Trophoblast cell (in vitro differentiated cells and primary cell): ENCODE results near the gene VWA3A.

Experiments
- DNase-seq, 2 donors: peaks; one replicate each; pipeline ENCODE4 v3.0.0-alpha.2; 2016
- H2AFZ ChIP-seq: 2 replicates; pipeline ENCODE4 v1.6.1; 2013; ENCODE audit warnings: low read length, moderate library complexity, mild to moderate bottlenecking; ENCODE audit not compliant: insufficient read depth, poor library complexity
- H2AK5ac ChIP-seq: 2 replicates; pipeline ENCODE4 v1.6.1; 2013; ENCODE audit warnings: mild to moderate bottlenecking, low read length
- H2BK120ac ChIP-seq: 2 replicates; pipeline ENCODE4 v1.6.1; 2013; ENCODE audit warnings: low read length, mild to moderate bottlenecking, moderate library complexity; ENCODE audit not compliant: insufficient read depth, poor library complexity
- H2BK12ac ChIP-seq: 2 replicates; pipeline ENCODE4 v1.6.1; 2013; ENCODE audit warnings: mild to moderate bottlenecking, low read length, moderate library complexity
- H2BK5ac ChIP-seq: 2 replicates; pipeline ENCODE4 v1.6.1; 2013; ENCODE audit warnings: low read length, low read depth, moderate library complexity, mild to moderate bottlenecking; ENCODE audit not compliant: poor library complexity
- H3K14ac ChIP-seq: 2 replicates; pipeline ENCODE4 v1.6.1; 2013; ENCODE audit warnings: mild to moderate bottlenecking, low read length
- H3K18ac ChIP-seq: 2 replicates; pipeline ENCODE4 v1.6.1; 2013; ENCODE audit warnings: mild to moderate bottlenecking, low read length
- H3K23ac ChIP-seq: 2 replicates; pipeline ENCODE4 v1.6.1; 2013; ENCODE audit warnings: low read length
- H3K27ac ChIP-seq: 2 replicates; pipeline ENCODE4 v1.5.1; 2013; ENCODE audit warnings: low read depth, mild to moderate bottlenecking, inconsistent platforms, low read length, moderate library complexity
- H3K27me3 ChIP-seq: 2 replicates; pipeline ENCODE4 v1.6.1; 2013; ENCODE audit warnings: inconsistent platforms, mild to moderate bottlenecking, low read length, moderate library complexity; ENCODE audit not compliant: insufficient read depth
- H3K36me3 ChIP-seq, 2 experiments: 1 replicate in 1 of 2; 2 replicates in 1 of 2; pipeline ENCODE4 v1.6.1; 2013; ENCODE audit warnings: low read length in 2 of 2, mild to moderate bottlenecking in 2 of 2, moderate library complexity in 1 of 2; ENCODE audit not compliant: insufficient read depth in 2 of 2, control insufficient read depth in 1 of 2
- H3K4ac ChIP-seq: 2 replicates; pipeline ENCODE4 v1.6.1; 2013; ENCODE audit warnings: low read depth, mild to moderate bottlenecking, low read length, moderate library complexity
- H3K4me1 ChIP-seq, 2 experiments: 1 replicate in 1 of 2; 2 replicates in 1 of 2; pipeline ENCODE4 v1.6.1; 2013; ENCODE audit warnings: low read length in 2 of 2, mild to moderate bottlenecking in 2 of 2, moderate library complexity in 1 of 2; ENCODE audit not compliant: insufficient read depth in 2 of 2, control insufficient read depth in 1 of 2
- H3K4me2 ChIP-seq: 2 replicates; pipeline ENCODE4 v1.6.1; 2013; ENCODE audit warnings: inconsistent platforms, mild to moderate bottlenecking, low read length, moderate library complexity
- H3K4me3 ChIP-seq: 2 replicates; pipeline ENCODE4 v1.5.1; 2013; ENCODE audit warnings: mild to moderate bottlenecking, low read depth, low read length, inconsistent platforms
- H3K79me1 ChIP-seq: one replicate; pipeline ENCODE4 v1.6.1; 2013; ENCODE audit warnings: low read length
- H3K79me2 ChIP-seq: 2 replicates; pipeline ENCODE4 v1.6.1; 2013; ENCODE audit warnings: low read length, mild to moderate bottlenecking; ENCODE audit not compliant: control insufficient read depth, insufficient read depth, poor library complexity
- H3K9ac ChIP-seq: 2 replicates; pipeline ENCODE4 v1.6.1; 2013; ENCODE audit warnings: mild to moderate bottlenecking, low read length
- H3K9me3 ChIP-seq: 2 replicates; pipeline ENCODE4 v1.6.1; 2013; ENCODE audit warnings: low read depth, mild to moderate bottlenecking, control low read depth, inconsistent platforms, low read length; ENCODE audit not compliant: insufficient read depth
- H4K12ac ChIP-seq: 2 replicates; pipeline ENCODE4 v1.6.1; 2013; ENCODE audit warnings: low read depth, mild to moderate bottlenecking, low read length, moderate library complexity
- H4K8ac ChIP-seq: 2 replicates; pipeline ENCODE4 v1.6.1; 2013; ENCODE audit warnings: low read depth, mild to moderate bottlenecking, low read length, moderate library complexity
- H4K91ac ChIP-seq: one replicate; pipeline ENCODE4 v1.6.1; 2013; ENCODE audit warnings: low read depth, mild to moderate bottlenecking, low read length, moderate library complexity
- WGBS: extraction: QIAGEN DNeasy Blood & Tissue Kit; methylation state at CpG from one replicate; pipeline ENCODE4 v1.1.7; 2013; ENCODE audit warnings: missing lambda C conversion rate; ENCODE audit not compliant: insufficient read length, insufficient coverage; ENCODE audit errors: extremely low coverage; 5-methylcytosine and 5-hydroxymethylcytosine counted together

VWA3A gene

GRCh38 chr16:22063888-22064467 lies 28.4 kb upstream of the VWA3A start:
- H3K4ac ChIP-seq = no peak overlapping the region
- H2BK5ac ChIP-seq = no peak overlapping the region
- H3K9ac ChIP-seq = no peak overlapping the region
- H3K4me3 ChIP-seq = no peak overlapping the region
- H2BK12ac ChIP-seq = no peak overlapping the region
- no peaks in the 10 kb centered on the region for H3K27me3 ChIP-seq
- no peaks in the 10 kb centered on the region for H3K9me3 ChIP-seq
- no peaks in the 10 kb centered on the region for H3K79me2 ChIP-seq
- no peaks in the 10 kb centered on the region for H3K36me3 ChIP-seq
- H4K8ac ChIP-seq = no peak overlapping the region
- H4K12ac ChIP-seq = no peak overlapping the region
- no CpG with 5 or more reads among the region's 1 CpG for WGBS
- H4K91ac ChIP-seq = no peak overlapping the region
- H3K79me1 ChIP-seq = no peaks in the 10 kb centered on the region
- no peak overlapping the region for H3K18ac ChIP-seq
- H3K27ac ChIP-seq = no peak overlapping the region
- H2BK120ac ChIP-seq = no peak overlapping the region
- H2AK5ac ChIP-seq = no peak overlapping the region
- no peak overlapping the region for H3K23ac ChIP-seq
- H3K4me1 ChIP-seq = no peaks in the 10 kb centered on the region
- no peak for DNase-seq
- no peak overlapping the region for H2AFZ ChIP-seq
- no peak overlapping the region for H3K14ac ChIP-seq
- H3K4me2 ChIP-seq = no peak overlapping the region

- H2BK5ac ChIP-seq = no peak overlapping the region
- H3K27me3 ChIP-seq = no peaks in the 10 kb centered on the region
- no peaks in the 10 kb centered on the region for H3K36me3 ChIP-seq
- H2AK5ac ChIP-seq = no peak overlapping the region
- H2BK120ac ChIP-seq = no peak overlapping the region
- no peak overlapping the region for H4K91ac ChIP-seq
- no CpG with 5 or more reads among the region's 1 CpG for WGBS
- no peaks in the 10 kb centered on the region for H3K4me1 ChIP-seq
- H3K79me2 ChIP-seq = no peaks in the 10 kb centered on the region
- no peak overlapping the region for H2BK12ac ChIP-seq
- no peak overlapping the region for H4K12ac ChIP-seq
- no peak overlapping the region for H3K18ac ChIP-seq
- H3K27ac ChIP-seq = no peak overlapping the region
- H3K79me1 ChIP-seq = no peaks in the 10 kb centered on the region
- no peak overlapping the region for H4K8ac ChIP-seq
- no peak overlapping the region for H3K23ac ChIP-seq
- H3K4me2 ChIP-seq = no peak overlapping the region
- no peak overlapping the region for H3K9ac ChIP-seq
- H2AFZ ChIP-seq = no peak overlapping the region
- H3K4me3 ChIP-seq = no peak overlapping the region
- no peaks in the 10 kb centered on the region for H3K9me3 ChIP-seq
- no peak overlapping the region for H3K14ac ChIP-seq
- no peak for DNase-seq
- H3K4ac ChIP-seq = no peak overlapping the region
Measured at GRCh38 chr16:22065252-22065651, 27.1 kb upstream of the VWA3A start.

GRCh38 chr16:22070361-22071330 lies 21.7 kb upstream of the VWA3A start:
- Histone ChIP-seq H3K9me3 (no peaks in the 10 kb centered on the region), H2BK12ac (no peak overlapping the region), H3K4me3 (no peak overlapping the region), H3K79me1 (no peaks in the 10 kb centered on the region), H4K12ac (no peak overlapping the region), H2BK120ac (no peak overlapping the region), H3K4ac (no peak overlapping the region), H4K91ac (no peak overlapping the region), H4K8ac (no peak overlapping the region), H3K79me2 (no peaks in the 10 kb centered on the region), H2AK5ac (no peak overlapping the region), H3K18ac (no peak overlapping the region), H3K9ac (no peak overlapping the region), H3K4me2 (no peak overlapping the region), H3K23ac (no peak overlapping the region), H3K27ac (no peak overlapping the region), H3K4me1 (no peaks in the 10 kb centered on the region), H2AFZ (no peak overlapping the region), H3K36me3 (no peaks in the 10 kb centered on the region), H2BK5ac (no peak overlapping the region), H3K27me3 (no peaks in the 10 kb centered on the region), H3K14ac (no peak overlapping the region)
- no peak for DNase-seq
- no CpG with 5 or more reads among the region's 12 CpGs for WGBS

- Histone ChIP-seq H4K8ac (no peak overlapping the region), H3K18ac (no peak overlapping the region), H3K9ac (no peak overlapping the region), H2BK120ac (no peak overlapping the region), H3K4ac (no peak overlapping the region), H3K79me2 (no peaks in the 10 kb centered on the region), H3K36me3 (no peaks in the 10 kb centered on the region), H2BK12ac (no peak overlapping the region), H3K4me2 (no peak overlapping the region), H4K91ac (no peak overlapping the region), H3K27ac (no peak overlapping the region), H3K79me1 (no peaks in the 10 kb centered on the region), H3K4me3 (no peak overlapping the region), H3K9me3 (no peaks in the 10 kb centered on the region), H2AFZ (no peak overlapping the region), H3K27me3 (no peaks in the 10 kb centered on the region), H2AK5ac (no peak overlapping the region), H3K23ac (no peak overlapping the region), H3K14ac (no peak overlapping the region), H3K4me1 (no peaks in the 10 kb centered on the region), H4K12ac (no peak overlapping the region), H2BK5ac (no peak overlapping the region)
- no peak for DNase-seq
- WGBS = no CpG with 5 or more reads among the region's 7 CpGs
Measured at GRCh38 chr16:22071331-22071910, 20.9 kb upstream of the VWA3A start.
